GM23248 (cell line): ENCODE results near the gene SNRPD1.

Experiments used
- EZH2 ChIP-seq: fragments of 200-600 bp; sonication (generic); IDR thresholded peaks from 2 replicates; pipeline ENCODE4 v1.6.1; 2018; ENCODE audit warnings: antibody characterized with exemption, mild to moderate bottlenecking; ENCODE audit not compliant: insufficient read depth, poor library complexity, severe bottlenecking
- EZH2phosphoT487 ChIP-seq: fragments of 200-600 bp; sonication (generic); IDR thresholded peaks from 2 replicates; pipeline ENCODE4 v1.6.1; 2018; ENCODE audit warnings: antibody characterized with exemption, moderate library complexity, mild to moderate bottlenecking, low read depth; ENCODE audit not compliant: insufficient read depth

DNA sequence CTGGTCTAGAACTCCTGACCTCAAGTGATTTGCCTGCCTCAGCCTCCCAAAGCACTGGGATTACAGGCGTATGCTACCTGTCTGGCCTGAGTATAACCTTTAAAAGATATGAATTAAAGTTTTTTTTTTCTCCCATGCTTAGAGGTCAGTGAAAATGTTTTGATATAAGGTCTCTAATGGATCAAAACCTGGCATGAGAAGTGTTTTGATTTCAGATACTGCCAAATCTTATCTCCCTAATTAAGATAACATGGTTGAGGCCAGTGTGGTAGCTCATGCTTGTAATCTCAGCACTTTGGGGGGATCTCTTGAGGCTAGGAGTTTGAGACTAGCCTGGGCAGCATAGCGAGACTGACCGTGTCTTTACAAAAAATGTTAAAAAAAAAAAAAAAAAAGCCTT is 41.2 kb downstream of the SNRPD1 start:
- TF ChIP-seq EZH2 (no peak), EZH2phosphoT487 (no peak)
